ENCODE measurements around the gene COL16A1.

The COL16A1 gene

DNA sequence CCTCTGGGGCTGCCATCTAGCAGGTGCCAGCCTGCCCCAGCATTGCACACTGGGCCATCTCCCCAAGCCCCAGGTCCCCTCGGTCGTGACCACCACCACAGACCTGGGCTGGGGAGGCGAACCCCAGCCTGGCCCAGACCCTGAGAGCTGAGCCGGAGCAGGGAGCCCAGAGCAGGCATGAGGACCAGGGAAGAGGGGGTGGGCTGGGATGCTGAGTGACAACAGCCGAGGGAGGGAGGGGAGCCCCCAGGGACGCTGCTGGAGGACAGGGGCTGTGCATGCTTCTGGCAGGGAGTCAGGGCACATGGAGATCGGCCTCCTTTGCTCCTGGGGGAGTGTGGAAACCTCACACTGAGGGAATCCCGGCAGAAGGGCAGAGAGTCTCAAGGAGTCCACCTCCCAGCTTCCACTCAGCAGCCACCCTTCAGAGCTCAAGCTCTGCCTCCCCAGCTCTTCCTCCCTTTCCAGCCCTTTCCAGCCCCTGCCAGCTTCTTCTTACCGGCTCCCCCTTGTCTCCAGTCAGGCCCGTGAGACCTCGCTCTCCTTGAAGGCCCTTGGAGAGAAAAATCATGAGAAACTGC, 35.4 kb downstream of the COL16A1 start:
- no peaks in the 10 kb centered on the region for H3K27me3 ChIP-seq (ENCODE audit: insufficient read depth, low read length, poor library complexity, severe bottlenecking)
- no peaks in the 10 kb centered on the region for H3K36me3 ChIP-seq (ENCODE audit: insufficient read depth, low read length)
- no peaks in the 10 kb centered on the region for H3K9me2 ChIP-seq (replicated peaks; ENCODE audit: low read depth, low read length)
- no peak overlapping the region for H2AFZ ChIP-seq (ENCODE audit: low read length)
- no peaks in the 10 kb centered on the region for H3K79me2 ChIP-seq (ENCODE audit: insufficient read depth, low read length)
- no peak overlapping the region for H3K4me3 ChIP-seq (ENCODE audit: low read length, poor library complexity, severe bottlenecking)
- H3K4me2 ChIP-seq (ENCODE audit: low read depth, low read length, poor library complexity, severe bottlenecking), result no peak overlapping the region
- H3K4me1 ChIP-seq (ENCODE audit: insufficient read depth, low read length, poor library complexity, severe bottlenecking), result peaks cover 4% of the 10 kb centered on the region
- H3K9ac ChIP-seq (ENCODE audit: low read depth, low read length, poor library complexity, severe bottlenecking), result no peak overlapping the region
- TF ChIP-seq EZH2phosphoT487 (IDR thresholded peaks at IDR 0.05; ENCODE audit: borderline replicate concordance), result no peak
- no peak for TF ChIP-seq CTCF (conservative IDR thresholded peaks at IDR 0.05; ENCODE audit: low read length)
- no peaks in the 10 kb centered on the region for H3F3A ChIP-seq (ENCODE audit: low read depth)
- no peaks in the 10 kb centered on the region for H3K9me3 ChIP-seq (ENCODE audit: insufficient read depth, low read depth, low read length)
- no peaks in the 10 kb centered on the region for H4K20me1 ChIP-seq (ENCODE audit: insufficient read depth, low read length, poor library complexity, severe bottlenecking)

DNA sequence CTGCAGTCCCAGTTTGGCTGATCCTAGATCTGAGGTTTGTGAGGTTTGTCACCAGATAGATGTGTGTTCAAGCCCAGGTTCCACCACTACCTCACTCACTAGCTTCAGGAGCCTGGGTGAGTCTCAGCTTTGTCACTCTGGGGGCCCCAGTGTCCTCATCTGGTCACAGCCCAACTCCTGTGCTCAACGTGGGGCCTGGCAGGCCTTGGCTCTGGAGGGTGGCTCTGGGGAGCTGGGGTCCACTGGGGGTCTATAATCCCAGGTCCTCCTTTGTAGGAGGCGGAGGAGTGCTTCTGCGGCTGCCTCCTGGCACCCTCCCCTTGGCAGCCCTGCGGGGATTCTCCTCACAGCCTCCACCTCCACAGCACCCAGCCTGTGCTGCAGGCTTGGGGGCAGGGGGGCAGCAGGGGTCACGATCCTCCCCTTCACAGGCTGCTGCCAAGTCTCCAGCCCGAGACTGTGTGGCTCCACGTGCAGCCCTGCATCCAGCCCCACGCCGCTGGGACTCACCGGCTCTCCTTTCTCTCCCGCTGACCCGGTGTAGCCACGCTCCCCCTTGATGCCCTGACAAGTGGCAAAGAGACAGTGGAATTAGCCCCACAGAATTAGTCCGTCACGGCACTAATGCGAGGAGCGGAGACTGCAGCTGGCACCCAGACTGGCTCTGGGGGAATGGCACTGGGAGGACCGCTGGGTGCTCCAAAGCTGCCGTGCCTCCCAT, 36.6 kb downstream of the COL16A1 start:
- Histone ChIP-seq H3K36me3 (ENCODE audit: insufficient read depth, low read length) (no peaks in the 10 kb centered on the region), H3F3A (ENCODE audit: low read depth) (no peaks in the 10 kb centered on the region), H3K9me2 (replicated peaks; ENCODE audit: low read depth, low read length) (no peaks in the 10 kb centered on the region), H3K9ac (ENCODE audit: low read depth, low read length, poor library complexity, severe bottlenecking) (no peak overlapping the region), H3K27me3 (ENCODE audit: insufficient read depth, low read length, poor library complexity, severe bottlenecking) (no peaks in the 10 kb centered on the region), H3K9me3 (ENCODE audit: insufficient read depth, low read depth, low read length) (no peaks in the 10 kb centered on the region), H2AFZ (ENCODE audit: low read length) (no peak overlapping the region), H3K79me2 (ENCODE audit: insufficient read depth, low read length) (no peaks in the 10 kb centered on the region), H4K20me1 (ENCODE audit: insufficient read depth, low read length, poor library complexity, severe bottlenecking) (no peaks in the 10 kb centered on the region), H3K4me1 (ENCODE audit: insufficient read depth, low read length, poor library complexity, severe bottlenecking) (peaks cover 4% of the 10 kb centered on the region), H3K4me2 (ENCODE audit: low read depth, low read length, poor library complexity, severe bottlenecking) (no peak overlapping the region), H3K4me3 (ENCODE audit: low read length, poor library complexity, severe bottlenecking) (no peak overlapping the region)
- TF ChIP-seq CTCF (conservative IDR thresholded peaks at IDR 0.05; ENCODE audit: low read length) (no peak), EZH2phosphoT487 (IDR thresholded peaks at IDR 0.05; ENCODE audit: borderline replicate concordance) (no peak)

DNA sequence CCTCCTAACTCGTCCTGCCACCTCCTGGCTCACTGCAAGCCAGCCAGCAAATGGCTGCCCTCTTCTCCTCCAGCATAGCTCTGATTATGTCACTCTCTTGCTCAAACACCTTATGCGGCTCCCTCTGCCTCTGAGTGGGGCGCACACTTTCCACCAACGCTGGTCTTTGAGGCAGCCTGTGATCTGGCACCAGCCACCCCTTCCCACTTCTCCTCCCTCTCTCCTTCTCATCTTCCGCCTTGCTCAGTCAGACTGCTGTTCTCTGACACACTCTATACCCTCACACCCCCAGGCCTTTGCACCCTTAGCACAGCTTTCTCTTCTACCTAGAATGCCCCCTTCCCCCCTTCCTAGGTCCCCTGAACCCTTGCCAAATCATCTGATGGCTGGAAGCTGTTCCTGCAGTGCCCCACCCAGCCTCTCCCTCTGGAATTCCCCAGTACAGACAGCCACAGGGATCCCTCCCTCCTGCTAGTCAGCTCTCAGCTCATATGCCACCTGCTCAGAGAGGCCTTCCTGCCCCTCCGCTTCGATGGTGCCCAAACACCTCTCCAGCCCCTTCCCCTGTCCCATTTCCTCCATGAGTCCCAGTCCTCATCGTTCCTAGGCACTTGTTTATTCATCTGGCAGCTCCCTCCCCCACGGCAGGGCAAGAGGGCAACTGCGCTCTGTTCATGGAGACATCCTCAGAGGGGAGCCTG, 37.4 kb downstream of the COL16A1 start:
- Histone ChIP-seq H2AFZ (ENCODE audit: low read length) (no peak overlapping the region), H3K4me1 (ENCODE audit: insufficient read depth, low read length, poor library complexity, severe bottlenecking) (peaks cover 4% of the 10 kb centered on the region), H3K4me2 (ENCODE audit: low read depth, low read length, poor library complexity, severe bottlenecking) (no peak overlapping the region), H4K20me1 (ENCODE audit: insufficient read depth, low read length, poor library complexity, severe bottlenecking) (no peaks in the 10 kb centered on the region), H3K27me3 (ENCODE audit: insufficient read depth, low read length, poor library complexity, severe bottlenecking) (no peaks in the 10 kb centered on the region), H3K9ac (ENCODE audit: low read depth, low read length, poor library complexity, severe bottlenecking) (no peak overlapping the region), H3K9me3 (ENCODE audit: insufficient read depth, low read depth, low read length) (no peaks in the 10 kb centered on the region), H3K79me2 (ENCODE audit: insufficient read depth, low read length) (no peaks in the 10 kb centered on the region), H3F3A (ENCODE audit: low read depth) (no peaks in the 10 kb centered on the region), H3K4me3 (ENCODE audit: low read length, poor library complexity, severe bottlenecking) (no peak overlapping the region), H3K36me3 (ENCODE audit: insufficient read depth, low read length) (no peaks in the 10 kb centered on the region), H3K9me2 (replicated peaks; ENCODE audit: low read depth, low read length) (no peaks in the 10 kb centered on the region)
- TF ChIP-seq EZH2phosphoT487 (IDR thresholded peaks at IDR 0.05; ENCODE audit: borderline replicate concordance) (no peak), CTCF (conservative IDR thresholded peaks at IDR 0.05; ENCODE audit: low read length) (no peak)

All from Loucy (cell line).